Peyer's patch (tissue), 4 donors: ENCODE measurements around the gene MRPL44.

Experiments
- POLR2A ChIP-seq, 2 donors: fragments of 450-650 bp; IDR thresholded peaks; one replicate each; pipeline ENCODE4 v1.5.1; 2017; ENCODE audit warnings: antibody characterized with exemption in 2 of 2, mild to moderate bottlenecking in 2 of 2, moderate library complexity in 2 of 2
- TF ChIP-seq, protein P1 (sequence below), 6 experiments: fragments of 450-650 bp in 4 of 6; fragments of 200-600 bp in 2 of 6; sonication (generic) in 1 of 6; IDR thresholded peaks; one replicate each; pipeline ENCODE4 v1.5.1; 2017 to 2019; ENCODE audit warnings: antibody characterized with exemption in 6 of 6, mild to moderate bottlenecking in 3 of 6, moderate library complexity in 1 of 6

DNA sequence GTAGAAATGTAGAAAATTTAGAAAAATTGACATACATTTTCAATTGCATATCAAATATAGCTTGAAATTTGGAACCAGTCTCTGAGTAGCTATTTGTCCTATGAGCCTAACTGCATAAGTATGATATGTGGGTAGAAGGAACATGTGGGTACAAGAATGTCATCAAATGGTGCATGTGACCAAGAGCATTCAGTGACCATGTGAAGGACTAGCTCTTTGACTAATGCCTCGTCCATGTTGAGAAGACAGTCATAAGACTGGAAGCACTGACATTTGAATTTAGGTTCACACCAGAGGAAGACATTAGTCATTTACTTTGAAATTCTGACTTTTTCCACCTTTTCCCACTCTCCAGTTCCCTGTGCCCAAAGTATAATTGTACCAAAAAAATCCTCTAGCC lies 12.6 kb downstream of the MRPL44 start:
- TF ChIP-seq, protein P1, sequence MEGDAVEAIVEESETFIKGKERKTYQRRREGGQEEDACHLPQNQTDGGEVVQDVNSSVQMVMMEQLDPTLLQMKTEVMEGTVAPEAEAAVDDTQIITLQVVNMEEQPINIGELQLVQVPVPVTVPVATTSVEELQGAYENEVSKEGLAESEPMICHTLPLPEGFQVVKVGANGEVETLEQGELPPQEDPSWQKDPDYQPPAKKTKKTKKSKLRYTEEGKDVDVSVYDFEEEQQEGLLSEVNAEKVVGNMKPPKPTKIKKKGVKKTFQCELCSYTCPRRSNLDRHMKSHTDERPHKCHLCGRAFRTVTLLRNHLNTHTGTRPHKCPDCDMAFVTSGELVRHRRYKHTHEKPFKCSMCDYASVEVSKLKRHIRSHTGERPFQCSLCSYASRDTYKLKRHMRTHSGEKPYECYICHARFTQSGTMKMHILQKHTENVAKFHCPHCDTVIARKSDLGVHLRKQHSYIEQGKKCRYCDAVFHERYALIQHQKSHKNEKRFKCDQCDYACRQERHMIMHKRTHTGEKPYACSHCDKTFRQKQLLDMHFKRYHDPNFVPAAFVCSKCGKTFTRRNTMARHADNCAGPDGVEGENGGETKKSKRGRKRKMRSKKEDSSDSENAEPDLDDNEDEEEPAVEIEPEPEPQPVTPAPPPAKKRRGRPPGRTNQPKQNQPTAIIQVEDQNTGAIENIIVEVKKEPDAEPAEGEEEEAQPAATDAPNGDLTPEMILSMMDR (IDR thresholded peaks at IDR 0.05), result no peak
- TF ChIP-seq POLR2A (IDR thresholded peaks at IDR 0.05), result no peak
